ENCODE measurements around the gene DNAJC7.
"Not testable (repeated sequence)": the region's sequence is repeated elsewhere in the genome, so short reads cannot be mapped to it uniquely, and the experiment has no call there.

The DNAJC7 gene

GRCh38 chr17:41948762-41949460 is 68.3 kb downstream of the DNAJC7 start:
- DNase-seq: no peak

GRCh38 chr17:41944943-41945342 is 72.3 kb downstream of the DNAJC7 start:
- DNase-seq: no peak

GRCh38 chr17:41943492-41943891 is 73.7 kb downstream of the DNAJC7 start:
- no peak for DNase-seq

- DNase-seq: no peak
These were observed 74.4 kb downstream of the DNAJC7 start for GRCh38 chr17:41942626-41943373.

- DNase-seq: no peak
These were observed 76.1 kb downstream of the DNAJC7 start for GRCh38 chr17:41941168-41941567.

- DNase-seq: no peak
These were observed 77.5 kb downstream of the DNAJC7 start for GRCh38 chr17:41939693-41940090.

- no peak for DNase-seq
These were observed 78.1 kb downstream of the DNAJC7 start for GRCh38 chr17:41939044-41939692.

- no peak for DNase-seq
These were observed 79.0 kb downstream of the DNAJC7 start for GRCh38 chr17:41937970-41938954.

GRCh38 chr17:41935641-41936040 is 81.6 kb downstream of the DNAJC7 start:
- DNase-seq: no peak

- no peak for DNase-seq
These were observed 84.3 kb downstream of the DNAJC7 start for GRCh38 chr17:41932816-41933389.

GRCh38 chr17:41931715-41932114 is 85.5 kb downstream of the DNAJC7 start:
- DNase-seq: not testable (repeated sequence)

GRCh38 chr17:41930833-41931156 is 86.4 kb downstream of the DNAJC7 start:
- not testable (repeated sequence) for DNase-seq

GRCh38 chr17:41930009-41930832 is 87.0 kb downstream of the DNAJC7 start, which contains the start of gene ODAD4:
Gene ODAD4, plus strand, starts transcription at chr17:41930617. Its CDS starts 107 bp downstream, at chr17:41930724.
- peak; percentile 96 for DNase-seq

- DNase-seq: no peak
These were observed 88.5 kb downstream of the DNAJC7 start for GRCh38 chr17:41928693-41929251.
